Umbilical cord (tissue), 2 donors: ENCODE measurements around the gene FOXB1. TPM values are rescaled to one million over a fixed set of nuclear protein-coding genes. Genes with fewer than 3 reads are reported as not detected.

Source experiments
- DNase-seq: peaks from one replicate; pipeline ENCODE4 v3.0.0-alpha.2; 2015; ENCODE audit warnings: low spot score
- total RNA-seq: library from RNA; depleted of rRNA; stranded (reverse); fragments of >200 nt; gene quantifications from one replicate; pipeline ENCODE4 v1.2.3, GENCODE V29; 2014; ENCODE audit warnings: low replicate concordance; ENCODE audit not compliant: insufficient read depth

FOXB1 gene
- total RNA-seq, 1 donor from 2014 or later: 1.2 TPM

DNA sequence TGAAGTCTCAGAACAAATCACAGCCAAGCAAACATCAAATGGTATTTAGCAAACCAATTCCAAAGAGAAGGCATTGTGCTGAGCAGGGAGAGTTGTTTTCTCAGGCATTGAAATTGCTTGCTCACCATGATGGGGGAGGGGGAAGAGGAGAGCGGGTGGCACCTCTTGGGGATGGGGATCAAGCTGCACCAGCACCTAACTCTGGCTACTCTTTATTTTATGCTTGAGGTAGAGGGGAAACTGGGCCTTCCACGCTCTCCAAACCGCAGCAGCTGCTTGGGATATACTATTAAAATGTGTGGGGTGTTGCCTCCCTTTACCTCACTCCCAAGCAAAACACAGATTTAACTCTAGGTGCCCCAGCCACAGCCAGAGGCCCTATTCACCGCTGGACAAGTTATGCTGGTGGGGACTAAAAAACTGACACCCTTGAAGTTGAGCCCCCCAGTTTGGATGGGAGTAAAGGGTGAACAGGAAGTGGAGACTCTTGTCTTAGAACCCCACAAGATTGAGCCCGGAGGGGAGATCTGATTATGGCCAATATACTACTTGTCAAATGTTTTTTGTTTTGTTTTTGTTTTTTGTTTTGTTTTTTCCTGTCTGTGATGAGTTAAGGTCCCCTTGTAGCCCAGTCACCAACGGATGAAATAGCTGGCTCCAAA is 5.0 kb upstream of the FOXB1 start:
- no peak for DNase-seq

- DNase-seq: no peak
Measured at GRCh38 chr15:59999612-60000112, 4.4 kb upstream of the FOXB1 start.

GRCh38 chr15:60000113-60000823 is 3.8 kb upstream of the FOXB1 start:
- no peak for DNase-seq

GRCh38 chr15:60000824-60001609 is 3.1 kb upstream of the FOXB1 start:
- no peak for DNase-seq

- DNase-seq: no peak
Measured at GRCh38 chr15:60001610-60002527, 2.2 kb upstream of the FOXB1 start.

DNA sequence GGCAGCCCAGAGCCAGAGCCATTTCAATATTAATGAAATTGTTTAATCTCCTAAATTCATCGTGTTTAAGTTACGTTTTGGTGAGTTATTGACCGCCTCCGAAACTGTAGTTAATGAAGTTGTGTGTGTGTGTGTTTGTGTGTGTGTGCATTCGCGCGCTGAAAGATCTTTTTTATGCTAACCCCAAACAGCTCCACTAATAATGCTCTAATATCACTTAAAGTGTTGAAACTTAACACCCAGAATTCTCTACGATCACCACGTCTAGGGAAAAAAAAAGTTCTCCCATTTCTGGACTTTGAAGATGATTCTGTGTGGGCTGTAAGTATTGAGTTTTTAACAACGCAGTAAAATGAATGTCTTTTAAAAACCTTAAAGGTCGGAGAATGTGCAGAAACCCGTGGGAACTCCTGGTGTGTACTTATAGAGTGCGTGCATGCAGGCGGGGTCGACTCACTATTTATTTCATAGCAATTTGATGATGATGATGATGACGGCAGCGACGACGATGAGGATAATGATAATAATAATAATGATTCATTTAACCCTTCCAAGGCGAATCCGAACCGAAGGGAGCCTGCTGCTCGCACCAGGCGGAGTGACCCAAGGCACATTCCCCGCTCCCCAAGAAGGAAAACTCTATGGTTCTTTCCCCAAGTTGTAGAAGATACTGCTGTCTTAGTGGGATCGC is 1.4 kb upstream of the FOXB1 start:
- DNase-seq: no peak

DNA sequence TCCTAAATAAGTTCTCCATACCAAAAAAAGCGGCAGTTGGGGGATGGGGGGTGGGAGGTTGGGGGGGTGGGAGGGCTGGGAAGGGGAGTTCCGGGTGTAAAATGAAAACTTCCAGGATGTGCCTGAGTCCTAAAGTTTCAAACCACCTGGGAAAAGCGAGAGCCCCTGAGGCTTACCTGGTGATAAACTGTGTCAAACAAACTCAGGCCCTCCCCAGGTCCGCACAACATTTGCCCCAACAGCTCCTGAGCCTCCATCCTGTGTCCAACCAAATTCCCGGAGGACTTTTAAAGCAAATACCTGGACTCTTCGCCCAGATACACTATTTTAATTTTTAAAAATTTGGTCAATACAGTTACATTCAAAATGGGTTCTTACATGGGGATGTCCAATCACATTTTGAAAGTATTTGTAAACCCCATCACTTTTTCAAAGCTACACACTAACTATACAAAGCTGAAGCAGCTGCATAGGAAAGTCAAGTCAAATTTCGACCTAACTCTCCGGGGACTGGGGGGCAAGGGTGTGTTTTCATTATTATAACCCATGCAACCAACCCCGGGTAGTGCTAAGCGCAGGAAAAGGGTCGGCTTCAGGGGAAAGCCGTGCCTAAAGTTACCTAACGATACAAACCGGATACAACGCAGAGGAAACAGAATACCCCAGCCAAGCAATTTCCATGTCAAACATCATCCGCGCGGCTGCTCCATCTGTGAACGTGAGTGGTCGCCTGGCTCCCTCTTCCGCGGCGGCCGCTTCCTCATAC is 685 bp upstream of the FOXB1 start:
- no peak for DNase-seq

- no peak for DNase-seq
Measured at GRCh38 chr15:60004846-60005351, 788 bp downstream of the FOXB1 start.

- no peak for DNase-seq
Measured at GRCh38 chr15:60005352-60006202, 1.5 kb downstream of the FOXB1 start.

DNA sequence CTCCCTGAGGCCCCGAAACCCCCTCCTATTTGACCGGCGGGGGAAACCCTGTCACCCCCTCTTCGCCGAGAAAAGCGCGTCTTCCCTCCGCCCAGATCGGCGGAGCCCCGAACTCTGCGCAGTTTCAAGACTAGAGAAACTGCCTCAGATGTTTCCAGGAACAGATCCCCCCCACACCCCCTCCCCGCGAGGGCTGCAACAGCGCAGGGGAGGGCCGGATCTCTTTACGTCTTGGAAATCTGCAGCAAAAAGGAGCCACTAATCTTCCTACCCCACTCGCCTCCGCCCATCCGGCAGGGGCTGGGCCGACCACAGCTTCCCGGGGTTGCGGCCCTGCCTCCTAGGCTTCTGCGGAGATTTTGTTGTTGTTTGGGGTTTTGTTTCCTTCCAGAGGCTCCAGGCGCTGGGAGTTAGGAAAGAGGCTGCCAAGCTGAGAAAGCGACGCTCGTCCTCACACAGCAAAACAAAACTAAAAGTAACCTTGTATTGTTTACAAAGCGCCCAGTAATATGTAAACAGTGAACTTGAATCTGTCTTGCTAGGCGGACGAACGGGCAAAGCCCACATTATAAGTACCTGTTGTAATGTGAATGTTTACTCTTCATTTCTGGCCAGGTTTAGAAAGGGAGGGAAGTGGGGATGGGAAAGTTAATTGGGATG is 2.2 kb downstream of the FOXB1 start:
- DNase-seq: no peak

- DNase-seq: no peak
Measured at GRCh38 chr15:60006873-60007272, 2.8 kb downstream of the FOXB1 start.

- no peak for DNase-seq
Measured at GRCh38 chr15:60009124-60009960, 5.2 kb downstream of the FOXB1 start.

- no peak for DNase-seq
Measured at GRCh38 chr15:60009980-60010732, 6.0 kb downstream of the FOXB1 start.

- no peak for DNase-seq
Measured at GRCh38 chr15:60010858-60011257, 6.7 kb downstream of the FOXB1 start.

DNA sequence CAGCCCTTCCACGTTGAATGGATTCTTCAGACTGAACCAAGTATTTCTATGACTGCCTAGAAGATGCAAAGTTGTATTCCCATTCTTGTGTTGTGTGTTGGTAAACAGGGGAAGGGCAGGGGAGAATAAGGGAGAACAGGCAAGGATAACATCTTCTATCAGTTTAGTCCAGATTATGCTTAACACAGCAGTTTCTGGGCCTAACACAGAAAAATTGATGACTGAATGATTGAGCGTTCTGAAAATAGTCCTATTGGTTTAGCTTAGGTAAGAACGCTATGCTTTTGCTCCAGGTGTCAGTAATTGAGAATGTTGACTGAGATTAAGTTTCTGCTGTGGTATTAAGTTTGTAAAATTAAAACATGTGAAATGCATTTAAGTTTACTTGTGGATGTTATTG is 8.6 kb downstream of the FOXB1 start:
- no peak for DNase-seq
